ENCODE measurements around the gene DISC1. TPM values are rescaled to one million over a fixed set of nuclear protein-coding genes. Genes with fewer than 3 reads are reported as not detected.

The DISC1 gene
- total RNA-seq, 6 experiments from 2014 or later, result 1.8 to 3.3 (median 2.4) TPM

- no peaks in the 10 kb centered on the region for H3K27me3 ChIP-seq
- no peaks in the 10 kb centered on the region for H3K9me3 ChIP-seq
- intact Hi-C loops (cut with DNase I), result no loop called here
- DNase-seq (no peak), ATAC-seq (no peak)
- H3K4me1 ChIP-seq, result no peaks in the 10 kb centered on the region
- H3K27ac ChIP-seq, result no peak overlapping the region
- H3K4me3 ChIP-seq, result no peak overlapping the region
- no peaks in the 10 kb centered on the region for H3K36me3 ChIP-seq
- TF ChIP-seq CTCF (IDR thresholded peaks at IDR 0.05), result no peak
- no peak for TF ChIP-seq POLR2A (IDR thresholded peaks at IDR 0.05)
- 82% methylated on average over 1 of the region's 1 CpG for WGBS (ENCODE audit: insufficient coverage, low coverage, low lambda C conversion rate, missing lambda C conversion rate)
Measured at GRCh38 chr1:231670755-231671154, 44.2 kb downstream of the DISC1 start.

GRCh38 chr1:231674575-231674974, 48.0 kb downstream of the DISC1 start:
- no peak for DNase-seq
- Histone ChIP-seq H3K36me3 (no peaks in the 10 kb centered on the region), H3K27ac (no peak overlapping the region), H3K4me3 (no peak overlapping the region), H3K27me3 (no peaks in the 10 kb centered on the region), H3K4me1 (no peaks in the 10 kb centered on the region), H3K9me3 (no peaks in the 10 kb centered on the region)
- TF ChIP-seq POLR2A (IDR thresholded peaks at IDR 0.05) (no peak), CTCF (IDR thresholded peaks at IDR 0.05) (no peak)
- 67% methylated on average over 6 of the region's 6 CpGs for WGBS (ENCODE audit: insufficient coverage, low coverage, low lambda C conversion rate, missing lambda C conversion rate)
- peak in 1 of 4 donors; percentile 19 for ATAC-seq
- intact Hi-C loops (cut with DNase I), result no loop called here

- no peak for DNase-seq
- H3K4me1 ChIP-seq, result no peaks in the 10 kb centered on the region
- H3K9me3 ChIP-seq, result no peaks in the 10 kb centered on the region
- no peak for ATAC-seq
- no peaks in the 10 kb centered on the region for H3K27me3 ChIP-seq
- H3K36me3 ChIP-seq, result no peaks in the 10 kb centered on the region
- no peak overlapping the region for H3K4me3 ChIP-seq
- no peak for TF ChIP-seq POLR2A (IDR thresholded peaks at IDR 0.05)
- no peak for TF ChIP-seq CTCF (IDR thresholded peaks at IDR 0.05)
- intact Hi-C loops (cut with DNase I), result no loop called here
- no peak overlapping the region for H3K27ac ChIP-seq
Measured at GRCh38 chr1:231676487-231676886, 49.9 kb downstream of the DISC1 start.

GRCh38 chr1:231677442-231677841, 50.9 kb downstream of the DISC1 start:
- no peak overlapping the region for H3K4me3 ChIP-seq
- no peaks in the 10 kb centered on the region for H3K27me3 ChIP-seq
- no peak for ATAC-seq
- no peak overlapping the region for H3K27ac ChIP-seq
- intact Hi-C loops (cut with DNase I), result no loop called here
- H3K36me3 ChIP-seq, result no peaks in the 10 kb centered on the region
- no peaks in the 10 kb centered on the region for H3K4me1 ChIP-seq
- WGBS (ENCODE audit: insufficient coverage, low coverage, low lambda C conversion rate, missing lambda C conversion rate), result 82% methylated on average over 10 of the region's 10 CpGs
- H3K9me3 ChIP-seq, result no peaks in the 10 kb centered on the region
- TF ChIP-seq POLR2A (IDR thresholded peaks at IDR 0.05) (no peak), CTCF (IDR thresholded peaks at IDR 0.05) (no peak)
- DNase-seq, result no peak

GRCh38 chr1:231678011-231678432, 51.4 kb downstream of the DISC1 start:
- Histone ChIP-seq H3K27me3 (no peaks in the 10 kb centered on the region), H3K4me1 (no peaks in the 10 kb centered on the region), H3K36me3 (no peaks in the 10 kb centered on the region), H3K4me3 (no peak overlapping the region), H3K9me3 (no peaks in the 10 kb centered on the region), H3K27ac (no peak overlapping the region)
- intact Hi-C loops (cut with DNase I), result no loop called here
- DNase-seq (no peak), ATAC-seq (no peak)
- TF ChIP-seq CTCF (IDR thresholded peaks at IDR 0.05) (no peak), POLR2A (IDR thresholded peaks at IDR 0.05) (no peak)
- 54% methylated on average over 6 of the region's 7 CpGs for WGBS (ENCODE audit: insufficient coverage, low coverage, low lambda C conversion rate, missing lambda C conversion rate)
